NB4 (cell line): ENCODE data around the gene DUSP28.

Source experiments
- CTCF ChIP-seq: IDR thresholded peaks from one replicate; pipeline ENCODE4 v1.5.1; 2012; ENCODE audit warnings: low read depth, low read length
- MAX ChIP-seq: IDR thresholded peaks from 2 replicates; pipeline ENCODE4 v1.6.1; 2011; ENCODE audit warnings: low read depth, low read length
- MYC ChIP-seq: IDR thresholded peaks from 2 replicates; pipeline ENCODE4 v1.6.1; 2011; ENCODE audit warnings: low read depth, low read length
- POLR2A ChIP-seq: IDR thresholded peaks from 2 replicates; pipeline ENCODE4 v1.6.1; 2011; ENCODE audit warnings: mild to moderate bottlenecking; ENCODE audit not compliant: insufficient read length; ENCODE audit errors: extremely low read depth

GRCh38 chr2:240520974-240521350 lies 39.2 kb upstream of the DUSP28 start:
- TF ChIP-seq CTCF (no peak), POLR2A (no peak), MAX (no peak), MYC (no peak)
